GM18907 (cell line): ENCODE results near the gene VPS26A.
A peak's percentile ranks its signal among the peaks of the same experiment; 100 is the strongest.
"Not testable (repeated sequence)": the region's sequence is repeated elsewhere in the genome, so short reads cannot be mapped to it uniquely, and the experiment has no call there.

Source experiments
- ATAC-seq: cut with Tn5 transposase; IDR thresholded peaks from one replicate; pipeline ENCODE4 v1.9.1; 2021; ENCODE audit warnings: mild to moderate bottlenecking, moderate library complexity; ENCODE audit not compliant: unreplicated experiment

Gene VPS26A

GRCh38 chr10:69102440-69102839 is 21.5 kb upstream of the VPS26A start:
- no peak for ATAC-seq

- no peak for ATAC-seq
Measured at GRCh38 chr10:69103784-69104183, 20.2 kb upstream of the VPS26A start.

DNA sequence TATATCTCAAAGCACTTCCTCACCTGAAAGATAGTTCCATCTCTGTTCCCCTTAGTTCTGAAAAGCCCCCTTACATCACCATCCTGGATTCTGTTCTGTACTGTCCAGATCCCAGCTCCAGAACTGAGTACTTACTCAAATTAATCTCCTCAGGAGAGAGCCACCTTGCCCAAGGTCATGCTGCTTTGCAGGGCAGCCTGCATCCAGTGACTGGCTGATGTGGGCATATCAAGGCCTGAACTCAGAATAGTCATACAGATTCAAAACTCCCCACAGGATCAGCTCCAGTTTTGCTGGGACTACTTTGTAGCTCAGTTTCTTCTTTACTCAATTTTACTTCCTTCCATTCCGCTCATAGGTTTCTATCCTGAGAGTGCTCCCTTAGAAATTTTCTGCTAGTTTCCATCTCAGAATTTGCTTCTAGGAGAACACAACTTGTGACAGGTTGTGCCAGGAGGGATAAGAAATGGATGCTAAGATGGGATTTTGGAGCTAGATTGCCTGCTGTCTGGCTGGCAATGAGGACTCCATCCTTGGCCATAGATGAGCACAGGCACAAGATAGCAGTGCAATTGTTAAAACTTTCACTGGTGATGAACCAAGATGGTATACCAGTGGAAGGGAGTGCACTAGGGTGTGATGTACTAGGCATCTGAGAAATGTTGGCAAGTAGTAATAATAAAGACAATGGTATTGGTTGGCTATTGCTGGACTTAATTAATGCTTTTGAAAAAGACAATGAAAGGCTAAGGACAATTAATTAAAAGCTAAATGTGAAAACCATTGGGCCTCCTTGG is 18.8 kb upstream of the VPS26A start:
- no peak for ATAC-seq

- ATAC-seq = no peak
Measured at GRCh38 chr10:69107176-69107490, 16.8 kb upstream of the VPS26A start.

- ATAC-seq = no peak
Measured at GRCh38 chr10:69107699-69108098, 16.3 kb upstream of the VPS26A start.

- no peak for ATAC-seq
Measured at GRCh38 chr10:69119896-69120295, 4.1 kb upstream of the VPS26A start.

GRCh38 chr10:69123306-69123746 is 652 bp upstream of the VPS26A start:
- ATAC-seq = peak; percentile 37

- ATAC-seq = peak; percentile 40
Measured at GRCh38 chr10:69124563-69125268, 738 bp downstream of the VPS26A start.

- no peak for ATAC-seq
Measured at GRCh38 chr10:69125554-69125953, 1.6 kb downstream of the VPS26A start.

- no peak for ATAC-seq
Measured at GRCh38 chr10:69130251-69130650, 6.3 kb downstream of the VPS26A start.

GRCh38 chr10:69139961-69140360 is 16.0 kb downstream of the VPS26A start:
- ATAC-seq = no peak

DNA sequence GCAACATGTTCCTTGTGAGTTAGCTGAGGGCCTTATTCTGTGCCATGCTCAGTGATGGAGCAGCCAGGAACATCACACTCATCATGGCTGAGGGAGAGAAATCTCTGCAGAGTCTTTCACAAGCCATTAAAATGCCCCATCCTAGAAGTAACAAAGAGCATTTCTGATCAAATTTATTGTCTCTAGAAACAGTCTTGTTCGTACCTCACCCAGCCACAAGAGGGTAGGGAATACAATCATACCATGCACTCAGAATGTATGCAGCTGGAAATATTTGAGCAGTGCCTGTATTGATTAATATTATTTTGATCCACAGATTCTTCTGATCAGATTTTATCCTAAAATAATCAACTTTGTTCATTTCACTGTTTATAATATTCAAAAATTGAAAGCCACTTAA is 17.3 kb downstream of the VPS26A start:
- ATAC-seq = no peak

GRCh38 chr10:69142074-69142473 is 18.1 kb downstream of the VPS26A start:
- ATAC-seq = not testable (repeated sequence)

DNA sequence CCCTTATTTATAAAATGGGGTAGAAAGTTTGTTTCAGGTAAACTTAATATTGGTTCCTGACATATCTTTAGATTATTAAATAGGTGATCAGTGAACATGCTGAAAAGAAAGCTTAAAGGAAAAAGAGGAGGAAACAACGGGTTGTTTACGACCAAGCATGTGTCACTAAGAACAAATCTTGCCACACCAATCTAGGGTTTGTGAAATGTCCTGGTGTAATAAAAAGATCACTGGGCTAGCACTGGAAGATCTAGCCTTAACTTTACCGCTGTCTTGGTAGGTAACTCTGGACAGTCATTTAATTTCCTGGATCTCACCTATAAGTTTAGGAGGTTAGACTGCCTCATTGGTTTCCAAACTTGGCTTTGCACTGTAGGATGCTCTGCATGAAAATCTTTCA is 19.0 kb downstream of the VPS26A start:
- ATAC-seq = no peak

DNA sequence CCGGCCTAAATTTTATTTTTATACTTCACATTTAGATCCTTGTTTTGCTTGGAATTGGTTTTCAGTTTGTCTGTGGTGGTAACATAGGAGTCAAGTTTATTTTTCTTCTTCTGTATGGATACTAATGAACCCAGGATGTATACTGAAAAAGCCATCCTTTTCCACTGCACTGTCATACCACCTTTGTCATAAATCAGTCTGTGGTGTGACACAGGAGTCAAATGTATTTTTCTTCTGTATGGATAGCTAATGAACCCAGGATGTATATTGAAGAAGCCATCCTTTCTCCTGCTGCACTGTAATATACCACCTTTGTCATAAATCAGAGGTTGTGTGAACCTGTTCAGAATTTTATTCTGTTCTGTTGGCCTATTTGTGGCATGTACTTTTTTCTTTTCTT is 21.4 kb downstream of the VPS26A start:
- no peak for ATAC-seq

GRCh38 chr10:69145864-69146263 is 21.9 kb downstream of the VPS26A start:
- ATAC-seq = no peak

- no peak for ATAC-seq
Measured at GRCh38 chr10:69146759-69147158, 22.8 kb downstream of the VPS26A start.

DNA sequence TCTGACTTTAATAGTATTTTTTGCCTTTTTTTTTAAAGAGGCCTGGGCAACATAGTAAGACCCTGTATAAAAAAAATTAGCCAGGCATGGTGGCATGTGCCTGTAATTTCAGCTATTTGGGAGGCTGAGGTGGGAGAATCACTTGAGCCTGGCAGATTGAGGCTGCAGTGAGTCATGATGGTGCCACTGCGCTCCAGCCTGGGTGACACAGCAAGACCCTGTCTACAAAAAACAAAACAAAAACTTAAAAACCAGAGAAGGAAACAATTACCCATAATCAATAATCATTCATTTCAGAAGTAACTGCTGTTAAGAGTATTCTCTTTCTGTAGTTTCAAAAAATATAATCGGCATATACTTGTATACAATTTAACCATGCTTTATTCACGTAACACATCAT is 28.0 kb downstream of the VPS26A start:
- no peak for ATAC-seq

GRCh38 chr10:69153227-69153626 is 29.2 kb downstream of the VPS26A start:
- ATAC-seq = no peak

DNA sequence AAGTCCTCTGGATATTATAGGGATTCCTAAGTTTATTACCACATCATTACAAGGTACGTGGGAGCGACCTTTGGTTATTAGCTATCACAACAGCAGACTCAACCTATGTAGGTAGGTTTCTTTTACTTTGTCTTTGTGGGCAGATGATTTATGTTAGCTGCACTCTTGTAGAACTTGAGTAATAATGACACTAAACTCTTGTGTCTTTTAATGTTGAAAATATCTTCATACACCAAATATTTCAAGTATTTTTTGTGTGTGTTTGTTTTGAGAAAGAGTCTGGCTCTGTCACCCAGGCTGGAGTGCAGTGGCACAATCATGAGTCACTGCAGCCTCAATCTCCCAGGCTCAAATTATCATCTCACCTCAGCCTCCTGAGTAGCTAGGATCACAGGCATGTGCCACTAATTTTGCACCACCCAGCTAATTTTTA is 36.8 kb downstream of the VPS26A start:
- no peak for ATAC-seq

- no peak for ATAC-seq
Measured at GRCh38 chr10:69168493-69168892, 44.5 kb downstream of the VPS26A start.

GRCh38 chr10:69172241-69172982 is 48.4 kb downstream of the VPS26A start:
- ATAC-seq = no peak
